ENCODE measurements around the gene PCARE.

GRCh38 chr2:29114946-29115609 is 40.8 kb upstream of the PCARE start, which contains the start of gene CLIP4:
- TF ChIP-seq, protein P1, sequence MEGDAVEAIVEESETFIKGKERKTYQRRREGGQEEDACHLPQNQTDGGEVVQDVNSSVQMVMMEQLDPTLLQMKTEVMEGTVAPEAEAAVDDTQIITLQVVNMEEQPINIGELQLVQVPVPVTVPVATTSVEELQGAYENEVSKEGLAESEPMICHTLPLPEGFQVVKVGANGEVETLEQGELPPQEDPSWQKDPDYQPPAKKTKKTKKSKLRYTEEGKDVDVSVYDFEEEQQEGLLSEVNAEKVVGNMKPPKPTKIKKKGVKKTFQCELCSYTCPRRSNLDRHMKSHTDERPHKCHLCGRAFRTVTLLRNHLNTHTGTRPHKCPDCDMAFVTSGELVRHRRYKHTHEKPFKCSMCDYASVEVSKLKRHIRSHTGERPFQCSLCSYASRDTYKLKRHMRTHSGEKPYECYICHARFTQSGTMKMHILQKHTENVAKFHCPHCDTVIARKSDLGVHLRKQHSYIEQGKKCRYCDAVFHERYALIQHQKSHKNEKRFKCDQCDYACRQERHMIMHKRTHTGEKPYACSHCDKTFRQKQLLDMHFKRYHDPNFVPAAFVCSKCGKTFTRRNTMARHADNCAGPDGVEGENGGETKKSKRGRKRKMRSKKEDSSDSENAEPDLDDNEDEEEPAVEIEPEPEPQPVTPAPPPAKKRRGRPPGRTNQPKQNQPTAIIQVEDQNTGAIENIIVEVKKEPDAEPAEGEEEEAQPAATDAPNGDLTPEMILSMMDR (IDR thresholded peaks at IDR 0.05) = no peak
- TF ChIP-seq POLR2A (IDR thresholded peaks at IDR 0.05) = peak; percentile 8 to 61
